ENCODE measurements around the gene ANKRD29.
"Not testable (repeated sequence)": the region's sequence is repeated elsewhere in the genome, so short reads cannot be mapped to it uniquely, and the experiment has no call there.

ANKRD29 gene

GRCh38 chr18:23578891-23579653 is 83.6 kb downstream of the ANKRD29 start:
- DNase-seq, result no peak

GRCh38 chr18:23578067-23578701 is 84.5 kb downstream of the ANKRD29 start:
- DNase-seq, result no peak

- DNase-seq, result not testable (repeated sequence)
Observed at GRCh38 chr18:23577521-23577920, 85.2 kb downstream of the ANKRD29 start.

DNA sequence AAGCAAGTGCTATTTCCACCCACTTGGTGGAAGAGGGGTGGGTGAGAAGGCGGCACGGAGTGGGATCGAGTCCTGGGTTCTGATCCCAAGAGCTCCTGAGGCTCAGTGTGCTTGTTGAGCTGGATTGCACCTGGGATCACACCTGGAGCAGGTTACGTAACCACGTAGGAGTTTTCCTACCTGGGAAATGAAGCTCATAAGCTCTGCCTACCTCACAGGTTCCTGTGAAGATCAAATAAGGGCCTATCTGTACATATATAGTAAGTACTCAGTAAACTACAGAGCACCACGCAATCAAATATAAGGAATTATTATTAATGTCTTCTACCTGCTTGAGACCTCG is 87.4 kb downstream of the ANKRD29 start:
- no peak for DNase-seq

DNA sequence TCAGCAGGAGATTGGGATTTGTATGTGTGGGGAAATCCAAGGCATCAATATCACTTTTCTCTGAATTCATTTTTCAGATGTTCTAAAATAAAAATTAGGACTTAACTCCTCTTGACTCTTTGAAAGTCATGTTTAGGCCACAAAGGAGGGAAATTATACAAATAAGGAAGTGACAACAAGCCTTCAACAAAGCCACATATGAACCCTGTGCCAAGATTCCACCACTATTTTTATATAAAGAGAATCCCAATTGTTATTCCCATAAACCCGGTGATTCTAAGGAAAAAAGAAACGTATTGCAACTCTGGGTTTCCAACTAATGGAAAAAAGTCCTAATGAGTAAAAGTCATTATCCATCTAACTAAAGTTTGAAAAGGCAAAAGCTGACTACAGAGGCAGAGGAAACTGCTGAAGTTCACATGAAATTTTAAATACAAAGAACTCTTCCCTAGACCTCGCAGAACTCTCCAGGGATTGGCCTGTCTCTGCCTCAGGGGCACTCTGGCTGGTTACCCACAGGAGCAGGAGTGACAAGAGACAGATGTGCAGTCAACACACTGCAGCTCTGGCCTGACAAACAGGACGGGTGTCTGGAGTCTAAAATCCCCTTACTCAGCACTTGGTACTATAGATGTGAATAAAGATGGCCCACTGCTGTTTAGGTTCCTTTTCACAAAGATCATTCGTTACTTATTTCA is 88.0 kb downstream of the ANKRD29 start:
- DNase-seq, result no peak

DNA sequence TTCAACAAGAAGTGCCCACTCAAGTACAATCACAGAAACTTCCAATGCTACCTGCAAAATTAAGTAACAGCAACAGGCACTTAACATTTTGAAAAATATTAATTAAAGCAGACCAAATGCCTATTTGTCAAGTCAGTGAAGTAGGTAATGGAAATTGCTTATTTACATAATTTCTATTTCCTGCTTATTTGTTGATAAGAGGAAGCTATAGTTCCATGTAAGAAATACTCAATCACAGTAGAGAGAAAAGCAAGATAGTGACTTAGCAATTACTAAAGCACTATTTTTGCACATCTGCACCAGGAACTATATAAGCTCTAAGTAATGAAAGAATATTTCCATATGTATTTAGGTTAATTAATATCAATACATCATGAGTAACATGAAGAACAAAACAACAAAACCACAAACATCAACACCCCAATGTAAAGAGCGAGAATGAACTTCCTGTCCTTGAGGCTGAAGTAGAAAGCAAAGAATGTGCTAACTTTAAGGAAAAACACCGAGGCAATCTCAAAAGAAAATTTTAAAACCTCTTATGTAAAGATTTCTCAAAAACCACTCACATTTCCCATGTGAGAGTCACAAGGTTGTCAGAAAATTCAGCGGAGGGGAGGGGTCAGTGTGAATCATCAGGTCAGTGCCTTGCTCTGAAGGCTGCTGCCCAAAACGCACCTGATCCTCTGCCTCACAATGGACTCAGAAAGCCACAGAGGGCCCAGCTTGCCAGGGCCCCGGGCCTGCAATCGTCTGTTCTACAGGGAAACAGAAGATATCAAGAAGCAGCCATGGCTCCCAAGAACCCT is 88.9 kb downstream of the ANKRD29 start:
- DNase-seq, result no peak

GRCh38 chr18:23573020-23573419 is 89.7 kb downstream of the ANKRD29 start:
- no peak for DNase-seq

GRCh38 chr18:23572570-23572969 is 90.1 kb downstream of the ANKRD29 start:
- no peak for DNase-seq

- DNase-seq, result no peak
Observed at GRCh38 chr18:23572012-23572411, 90.7 kb downstream of the ANKRD29 start.

- no peak for DNase-seq
Observed at GRCh38 chr18:23570912-23571504, 91.7 kb downstream of the ANKRD29 start.

- DNase-seq, result no peak
Observed at GRCh38 chr18:23569299-23570063, 93.2 kb downstream of the ANKRD29 start.

DNA sequence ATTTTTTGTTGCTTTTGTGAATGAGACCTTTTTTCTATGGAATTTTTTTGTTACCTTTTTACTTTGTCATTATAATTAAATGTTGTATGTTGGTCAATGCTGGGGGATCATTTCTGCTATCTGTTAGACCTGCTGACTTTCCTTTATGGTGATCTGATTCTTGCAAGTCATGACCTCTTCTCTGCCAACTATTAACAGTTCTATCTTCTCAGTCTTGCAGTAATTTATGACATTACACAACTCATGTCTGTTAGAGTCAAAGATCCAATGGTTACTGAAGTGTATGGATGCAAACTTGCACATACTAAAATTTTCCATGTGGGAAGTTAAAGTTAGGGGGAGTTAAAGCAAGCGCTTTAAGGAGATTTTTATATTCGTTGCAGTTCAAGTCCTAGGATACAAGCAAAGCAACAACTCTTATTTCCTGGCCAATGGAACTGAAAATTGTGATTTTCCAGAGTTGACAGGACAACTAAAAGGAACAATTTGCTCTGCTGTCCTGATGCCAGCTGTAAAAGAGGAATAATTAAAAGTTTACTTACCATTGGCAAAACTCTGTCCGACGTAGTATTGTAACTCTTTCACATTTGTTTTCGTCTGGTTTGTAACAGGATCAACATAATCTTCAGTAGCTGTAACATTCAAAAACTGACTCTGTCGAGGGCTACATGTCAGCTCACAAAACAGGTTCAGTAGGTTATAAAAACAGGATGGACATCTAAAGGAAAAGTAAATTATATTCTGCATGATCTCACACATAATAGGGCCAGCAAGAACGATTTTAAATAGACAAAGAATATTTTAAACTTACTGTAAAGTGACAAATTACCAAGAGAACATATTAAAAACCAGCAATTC is 94.2 kb downstream of the ANKRD29 start:
- no peak for DNase-seq

- DNase-seq, result no peak
Observed at GRCh38 chr18:23567671-23568070, 95.0 kb downstream of the ANKRD29 start.

- no peak for DNase-seq
Observed at GRCh38 chr18:23565916-23566547, 96.7 kb downstream of the ANKRD29 start.

DNA sequence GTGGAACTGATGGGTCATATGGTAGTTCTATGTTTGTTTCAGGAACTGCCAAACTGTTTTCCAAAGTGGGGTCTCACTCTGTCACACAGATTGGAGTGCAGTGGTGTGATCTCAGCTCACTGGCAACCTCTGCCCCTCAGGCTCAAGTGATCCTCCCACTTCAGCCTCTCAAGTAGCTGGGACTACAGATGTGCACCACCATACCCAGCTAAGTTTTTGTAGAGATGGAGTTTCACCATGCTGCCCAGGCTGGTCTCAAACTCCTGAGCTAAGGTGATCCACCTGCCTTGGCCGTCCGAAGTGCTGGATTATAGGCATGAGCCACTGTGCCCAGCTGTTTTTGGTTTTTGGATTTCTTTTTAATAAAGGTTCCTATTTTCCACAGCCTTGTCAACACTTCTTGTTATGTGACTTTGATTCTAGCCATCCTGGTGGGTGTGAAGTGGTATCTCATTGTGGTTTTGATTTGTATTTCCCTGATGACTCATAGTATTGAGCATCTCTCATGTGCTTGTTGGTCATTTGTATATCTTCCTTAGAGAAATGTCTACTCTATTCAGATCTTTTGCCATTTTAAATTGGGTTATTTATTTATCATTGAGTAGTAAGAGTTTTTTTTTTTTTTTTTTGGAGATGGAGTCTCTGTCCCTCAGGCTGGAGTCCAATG is 99.2 kb downstream of the ANKRD29 start:
- DNase-seq, result no peak

DNA sequence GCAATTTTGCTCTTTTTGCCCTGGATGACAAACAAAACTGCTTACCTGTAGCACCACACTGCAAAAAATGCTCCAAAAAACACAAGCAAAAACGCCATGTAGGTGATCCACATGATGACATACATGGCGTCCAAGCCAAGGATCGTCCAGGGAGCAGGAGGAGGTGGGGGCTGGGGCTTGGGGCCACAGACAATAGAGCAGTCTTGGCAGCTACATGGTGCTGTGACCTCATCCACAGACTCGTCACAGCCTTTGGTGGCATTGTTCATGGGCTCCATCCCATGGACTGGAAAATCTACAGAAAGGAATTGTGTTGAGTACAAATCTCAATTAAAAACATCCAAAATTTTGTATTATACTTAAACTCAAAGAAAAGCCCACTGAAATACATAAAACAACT is 102.5 kb downstream of the ANKRD29 start:
- DNase-seq, result no peak

- DNase-seq, result not testable (repeated sequence)
Observed at GRCh38 chr18:23557511-23557910, 105.2 kb downstream of the ANKRD29 start.

DNA sequence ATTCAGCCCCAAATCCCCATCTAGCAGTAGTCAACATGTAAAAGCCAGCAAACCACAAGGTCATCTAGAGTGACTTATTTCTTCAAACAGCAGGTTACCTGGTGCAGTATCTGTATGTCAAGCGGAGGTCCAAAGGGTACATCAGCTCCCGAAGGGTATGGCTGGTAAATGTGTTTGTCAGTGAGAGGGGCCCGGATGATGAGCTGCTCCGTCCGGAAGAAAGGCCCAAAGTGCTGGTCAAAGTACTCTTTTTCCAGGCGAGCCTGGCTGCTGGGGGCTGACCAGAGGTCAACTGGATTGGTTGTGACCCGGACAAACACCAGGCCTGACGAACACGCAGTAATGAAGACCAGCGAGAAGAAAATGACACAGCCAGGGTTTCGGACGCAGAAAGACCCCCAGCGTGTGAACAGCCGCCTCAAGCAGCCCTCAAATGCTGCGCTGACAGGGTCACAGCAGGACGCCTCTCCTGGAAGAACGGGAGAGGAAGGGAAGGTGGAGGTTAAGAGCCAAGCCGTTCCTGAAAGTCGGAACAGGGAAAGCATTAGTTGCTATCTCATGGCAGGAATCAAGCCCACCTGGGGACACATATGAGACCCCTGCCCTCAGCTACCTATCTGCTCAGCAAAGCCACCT is 106.4 kb downstream of the ANKRD29 start:
- no peak for DNase-seq

- DNase-seq, result no peak
Observed at GRCh38 chr18:23553887-23554286, 108.8 kb downstream of the ANKRD29 start.
